ENCODE data around the gene ARAP3. TPM values are rescaled to one million over a fixed set of nuclear protein-coding genes. Genes with fewer than 3 reads are reported as not detected.
A peak's percentile ranks its signal among the peaks of the same experiment; 100 is the strongest.

The ARAP3 gene
- total RNA-seq, 1 experiment from 2014 or later = 27.6 TPM

DNA sequence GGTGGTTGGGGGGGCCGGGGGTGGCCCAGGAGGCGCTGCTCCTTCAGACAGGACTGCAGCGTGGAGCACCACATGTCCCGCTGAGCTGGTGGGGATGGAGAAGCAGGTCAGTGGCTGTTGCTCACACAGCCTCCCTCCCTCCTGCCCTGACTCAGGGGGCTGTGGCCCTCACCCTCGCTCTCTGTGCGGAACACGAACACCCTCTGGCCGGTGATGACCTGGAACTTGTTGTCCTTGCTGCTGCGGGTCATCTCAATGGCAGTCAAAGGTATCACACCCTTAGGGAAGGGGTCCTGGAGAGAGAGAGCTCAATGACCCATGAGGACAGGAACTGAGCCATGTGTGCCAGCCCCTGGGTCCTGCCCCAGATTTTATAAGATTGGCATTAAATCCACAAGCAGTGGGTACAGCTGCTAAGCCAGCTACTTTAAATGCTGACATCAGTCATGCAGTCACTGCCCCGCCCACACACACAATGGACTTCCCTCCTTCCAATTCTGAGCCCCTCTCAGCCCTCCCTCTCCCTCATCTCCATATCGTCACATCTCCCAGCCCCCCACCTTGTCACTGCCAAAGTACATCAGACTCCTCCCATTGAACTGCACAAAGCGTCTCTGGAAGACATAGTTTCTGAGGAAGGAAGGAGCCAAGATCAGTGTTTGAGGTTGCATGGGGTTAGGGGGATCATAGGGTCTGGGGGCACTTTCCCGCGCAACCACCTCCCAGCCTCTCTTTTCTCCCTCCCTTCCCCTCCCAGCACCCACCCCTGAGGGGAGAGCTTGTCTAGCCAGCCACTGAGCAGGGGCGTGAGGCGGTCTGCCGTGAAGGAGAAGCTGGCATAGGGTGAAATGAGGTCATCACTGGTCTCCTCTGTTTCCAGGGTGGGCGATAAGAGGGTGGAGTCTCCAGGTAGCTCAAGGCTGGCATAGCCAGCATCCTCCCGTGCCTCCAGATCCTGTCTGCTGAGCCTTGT is 8.9 kb downstream of the ARAP3 start:
- Mint-ChIP-seq H3K27ac (peak overlapping the region in 2 of 3 experiments; percentile 12 to 91; a peak in 3 of 7 replicates), H3K36me3 (ENCODE audit: insufficient read depth in 1 of 3, low read depth in 3 of 3) (peaks cover 38 to 47% (median 39%) of the 10 kb centered on the region in 3 experiments), H3K9me3 (peaks cover 0 to under 1% of the 10 kb centered on the region in 2 experiments; a peak in 1 of 5 replicates), H3K4me3 (no peak overlapping the region; a peak in 1 of 5 replicates), H3K27me3 (ENCODE audit: low read depth) (no peaks in the 10 kb centered on the region), H3K4me1 (peaks cover 34 to 40% of the 10 kb centered on the region in 2 experiments)
- Histone ChIP-seq H2BK15ac (ENCODE audit: low read depth, low read length) (no peak overlapping the region), H4K91ac (ENCODE audit: insufficient read length, low read depth, low read length) (no peak overlapping the region), H3K27ac (ENCODE audit: insufficient read length, low read depth, low read length) (no peak overlapping the region), H3K4me2 (ENCODE audit: insufficient read depth, insufficient read length, low read length) (no peak overlapping the region), H3K9ac (ENCODE audit: extremely low read depth, insufficient read length, low read length) (no peak overlapping the region), H3K14ac (ENCODE audit: insufficient read depth, low read length) (no peak overlapping the region), H4K20me1 (ENCODE audit: control insufficient read depth, insufficient read depth, insufficient read length) (no peaks in the 10 kb centered on the region), H2BK5ac (ENCODE audit: insufficient read length, low read length) (no peak overlapping the region), H2AK5ac (ENCODE audit: insufficient read length, low read length) (no peak overlapping the region), H2BK12ac (ENCODE audit: insufficient read length, low read depth, low read length) (no peak overlapping the region), H3K9me3 (ENCODE audit: control insufficient read depth, low read depth, low read length) (no peaks in the 10 kb centered on the region), H2BK20ac (ENCODE audit: low read depth, low read length, poor library complexity, severe bottlenecking) (no peak overlapping the region), H3T11ph (ENCODE audit: low read length) (no peak overlapping the region), H3K79me1 (ENCODE audit: insufficient read depth, low read depth, low read length, poor library complexity, severe bottlenecking) (no peaks in the 10 kb centered on the region), H3K4me1 (ENCODE audit: insufficient read depth, low read length) (peaks cover 6% of the 10 kb centered on the region), H2BK120ac (ENCODE audit: low read depth, low read length, poor library complexity, severe bottlenecking) (no peak overlapping the region), H4K5ac (ENCODE audit: insufficient read length, low read depth, low read length) (no peak overlapping the region), H3K23me2 (ENCODE audit: insufficient read length, low read depth, low read length, poor library complexity, severe bottlenecking) (no peaks in the 10 kb centered on the region), H3K23ac (ENCODE audit: insufficient read length, low read depth, low read length) (no peak overlapping the region), H3K18ac (ENCODE audit: insufficient read length, low read depth, low read length) (no peak overlapping the region), H3K56ac (ENCODE audit: insufficient read length, low read depth, low read length) (no peak overlapping the region), H2AFZ (ENCODE audit: low read length) (no peak overlapping the region), H3K27me3 (ENCODE audit: insufficient read depth, low read length) (no peaks in the 10 kb centered on the region), H4K8ac (replicated peaks; ENCODE audit: insufficient read length, low read depth, low read length) (no peak overlapping the region), H3K4ac (ENCODE audit: low read depth, low read length) (no peak overlapping the region), H3K79me2 (ENCODE audit: insufficient read depth, low read length) (no peaks in the 10 kb centered on the region)
- WGBS (ENCODE audit: extremely low coverage, insufficient read length, low lambda C conversion rate) = no CpG with 5 or more reads among the region's 19 CpGs
- peak; percentile 50 for DNase-seq
- TF ChIP-seq, protein P1, sequence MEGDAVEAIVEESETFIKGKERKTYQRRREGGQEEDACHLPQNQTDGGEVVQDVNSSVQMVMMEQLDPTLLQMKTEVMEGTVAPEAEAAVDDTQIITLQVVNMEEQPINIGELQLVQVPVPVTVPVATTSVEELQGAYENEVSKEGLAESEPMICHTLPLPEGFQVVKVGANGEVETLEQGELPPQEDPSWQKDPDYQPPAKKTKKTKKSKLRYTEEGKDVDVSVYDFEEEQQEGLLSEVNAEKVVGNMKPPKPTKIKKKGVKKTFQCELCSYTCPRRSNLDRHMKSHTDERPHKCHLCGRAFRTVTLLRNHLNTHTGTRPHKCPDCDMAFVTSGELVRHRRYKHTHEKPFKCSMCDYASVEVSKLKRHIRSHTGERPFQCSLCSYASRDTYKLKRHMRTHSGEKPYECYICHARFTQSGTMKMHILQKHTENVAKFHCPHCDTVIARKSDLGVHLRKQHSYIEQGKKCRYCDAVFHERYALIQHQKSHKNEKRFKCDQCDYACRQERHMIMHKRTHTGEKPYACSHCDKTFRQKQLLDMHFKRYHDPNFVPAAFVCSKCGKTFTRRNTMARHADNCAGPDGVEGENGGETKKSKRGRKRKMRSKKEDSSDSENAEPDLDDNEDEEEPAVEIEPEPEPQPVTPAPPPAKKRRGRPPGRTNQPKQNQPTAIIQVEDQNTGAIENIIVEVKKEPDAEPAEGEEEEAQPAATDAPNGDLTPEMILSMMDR (conservative IDR thresholded peaks at IDR 0.05) = no peak

Data from H9 (cell line).